Activated CD8-positive, alpha-beta memory T cell treated with anti-CD3 and anti-CD28 coated beads for 36 hours (primary cell): ENCODE results near the gene C16orf95. TPM values are rescaled to one million over a fixed set of nuclear protein-coding genes. Genes with fewer than 3 reads are reported as not detected.

Experiments
- CTCF ChIA-PET: fragments of 350-600 bp; sonication (Branson Sonifier 250); formaldehyde crosslinking; loops from one replicate; lab custom pipeline; 2021; ENCODE audit warnings: antibody characterized with exemption; lab: Charles Lee
- POLR2A ChIA-PET: fragments of 350-600 bp; sonication (Branson Sonifier 250); formaldehyde crosslinking; loops from one replicate; lab custom pipeline; 2021; ENCODE audit warnings: antibody characterized with exemption; lab: Charles Lee
- total RNA-seq, 2 experiments: library from RNA; stranded (reverse); gene quantifications; one replicate each; pipeline ENCODE4 v1.2.3, GENCODE V29; 2021

The C16orf95 gene
- total RNA-seq, 2 experiments from 2014 or later, result 10.3 to 11.1 TPM

- ChIA-PET POLR2A (no interaction called here), CTCF (no interaction called here)
Measured at GRCh38 chr16:87334651-87335624, 17.7 kb upstream of the C16orf95 start.

GRCh38 chr16:87333581-87334331, 16.6 kb upstream of the C16orf95 start:
- ChIA-PET POLR2A (no interaction called here), CTCF (no interaction called here)

- POLR2A ChIA-PET, result no interaction called here
- CTCF ChIA-PET, result interaction anchor here (1.3 to 1.5 kb wide), 2 partner anchors 9 to 61 kb away, joined by 3 to 6 read pairs; no protein-coding TSS in a partner anchor
Measured at GRCh38 chr16:87333101-87333500, 15.9 kb upstream of the C16orf95 start.

- POLR2A ChIA-PET, result interaction anchor here (0.8 kb wide), 1 partner anchor 16 kb away, joined by 3 read pairs; no protein-coding TSS in a partner anchor
- CTCF ChIA-PET, result interaction anchor here (1.3 to 1.5 kb wide), 2 partner anchors 8 to 62 kb away, joined by 3 to 6 read pairs; no protein-coding TSS in a partner anchor
Measured at GRCh38 chr16:87332150-87332549, 15.0 kb upstream of the C16orf95 start.

- CTCF ChIA-PET, result no interaction called here
- POLR2A ChIA-PET, result no interaction called here
Measured at GRCh38 chr16:87331241-87331801, 14.1 kb upstream of the C16orf95 start.

GRCh38 chr16:87330646-87331045, 13.5 kb upstream of the C16orf95 start:
- POLR2A ChIA-PET, result no interaction called here
- CTCF ChIA-PET, result no interaction called here

- ChIA-PET POLR2A (no interaction called here), CTCF (no interaction called here)
Measured at GRCh38 chr16:87330257-87330624, 13.0 kb upstream of the C16orf95 start.

- ChIA-PET POLR2A (no interaction called here), CTCF (no interaction called here)
Measured at GRCh38 chr16:87329436-87330256, 12.5 kb upstream of the C16orf95 start.

GRCh38 chr16:87328846-87329245, 11.7 kb upstream of the C16orf95 start:
- ChIA-PET CTCF (no interaction called here), POLR2A (no interaction called here)

GRCh38 chr16:87327798-87328495, 10.8 kb upstream of the C16orf95 start:
- ChIA-PET CTCF (no interaction called here), POLR2A (no interaction called here)

- POLR2A ChIA-PET, result no interaction called here
- CTCF ChIA-PET, result interaction anchor here (1.7 kb wide), 1 partner anchor 10 kb away, joined by 4 read pairs; no protein-coding TSS in a partner anchor
Measured at GRCh38 chr16:87326151-87326571, 9.0 kb upstream of the C16orf95 start.

GRCh38 chr16:87325423-87325858, 8.2 kb upstream of the C16orf95 start:
- ChIA-PET CTCF (interaction anchor here (1.7 to 2.1 kb wide), 2 partner anchors 10 to 69 kb away, joined by 4 to 10 read pairs; no protein-coding TSS in a partner anchor), POLR2A (no interaction called here)

GRCh38 chr16:87324411-87325275, 7.5 kb upstream of the C16orf95 start:
- CTCF ChIA-PET, result interaction anchor here (0.8 to 2.1 kb wide), 4 partner anchors 8 to 69 kb away, joined by 3 to 10 read pairs (median 5); no protein-coding TSS in a partner anchor
- POLR2A ChIA-PET, result no interaction called here

- ChIA-PET POLR2A (no interaction called here), CTCF (interaction anchor here (0.8 to 2.1 kb wide), 3 partner anchors 9 to 70 kb away, joined by 3 to 10 read pairs (median 6); no protein-coding TSS in a partner anchor)
Measured at GRCh38 chr16:87323727-87324410, 6.7 kb upstream of the C16orf95 start.

- CTCF ChIA-PET, result interaction anchor here (0.8 to 2.1 kb wide), 2 partner anchors 8 to 71 kb away, joined by 3 to 10 read pairs; no protein-coding TSS in a partner anchor
- POLR2A ChIA-PET, result no interaction called here
Measured at GRCh38 chr16:87322833-87323726, 5.9 kb upstream of the C16orf95 start.
